WERI-Rb-1 (cell line): ENCODE data around the gene LY6G6D.

Experiments
- DNase-seq: peaks from one replicate; pipeline ENCODE4 v3.0.0-alpha.2; 2020
- H3K27ac ChIP-seq: fragments of 250-450 bp; sonication (Bioruptor Pico); 2 replicates; pipeline ENCODE4 v1.5.1; 2020; ENCODE audit warnings: mild to moderate bottlenecking, moderate library complexity
- H3K27me3 ChIP-seq: fragments of 250-450 bp; sonication (Bioruptor Pico); 2 replicates; pipeline ENCODE4 v1.5.1; 2021; ENCODE audit warnings: mild to moderate bottlenecking, low read depth, moderate library complexity; ENCODE audit not compliant: insufficient read depth, severe bottlenecking
- H3K36me3 ChIP-seq: fragments of 250-450 bp; sonication (Bioruptor Pico); 2 replicates; pipeline ENCODE4 v1.5.1; 2020; ENCODE audit warnings: mild to moderate bottlenecking, moderate library complexity
- H3K4me3 ChIP-seq: 2 replicates; pipeline ENCODE4 v1.5.1; 2011; ENCODE audit warnings: low read depth, mild to moderate bottlenecking, control low read depth, low read length
- H3K9me3 ChIP-seq: fragments of 250-450 bp; sonication (Bioruptor Pico); 2 replicates; pipeline ENCODE4 v1.5.1; 2021; ENCODE audit warnings: mild to moderate bottlenecking, moderate library complexity; ENCODE audit not compliant: severe bottlenecking
- TF ChIP-seq, protein P1 (sequence below): IDR thresholded peaks from 2 replicates; pipeline ENCODE4 v1.5.1; 2011; ENCODE audit warnings: low read depth, mild to moderate bottlenecking, control low read depth, inconsistent platforms, low read length

LY6G6D gene

DNA sequence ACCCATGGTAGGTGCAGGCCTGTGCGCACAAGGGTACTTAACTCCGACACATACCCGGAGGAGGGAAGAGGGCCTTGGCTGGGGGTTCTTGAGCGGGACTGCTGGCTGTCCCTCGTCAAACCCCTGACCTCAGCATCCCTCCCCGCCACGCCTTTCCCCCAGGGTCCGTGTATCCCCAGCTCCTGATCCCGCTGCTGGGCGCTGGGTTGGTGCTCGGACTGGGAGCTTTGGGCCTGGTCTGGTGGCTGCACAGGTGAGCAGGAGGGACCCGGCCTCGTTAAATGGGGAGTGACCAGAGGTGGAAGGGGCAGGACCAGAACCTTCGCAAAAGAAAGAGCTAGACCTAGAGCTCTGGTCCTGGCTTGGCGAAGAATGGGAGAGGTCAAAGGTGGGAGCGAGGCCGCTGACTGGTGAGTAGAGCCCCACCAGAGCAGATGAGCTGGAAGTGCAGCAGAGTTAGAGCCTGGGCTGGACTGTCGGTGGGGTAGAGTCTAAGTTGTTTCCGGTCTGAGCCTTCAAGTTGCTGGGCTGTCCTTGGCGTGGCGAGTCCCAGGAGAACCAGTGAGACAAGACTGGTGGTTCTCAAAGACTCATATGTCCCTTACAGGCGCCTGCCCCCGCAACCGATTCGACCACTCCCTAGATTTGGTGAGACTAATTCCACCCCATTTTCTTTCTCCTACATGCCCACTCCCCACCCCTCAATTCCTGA is 9.0 kb downstream of the LY6G6D start:
- peaks cover 29% of the 10 kb centered on the region for H3K36me3 ChIP-seq
- no peaks in the 10 kb centered on the region for H3K27me3 ChIP-seq
- TF ChIP-seq, protein P1, sequence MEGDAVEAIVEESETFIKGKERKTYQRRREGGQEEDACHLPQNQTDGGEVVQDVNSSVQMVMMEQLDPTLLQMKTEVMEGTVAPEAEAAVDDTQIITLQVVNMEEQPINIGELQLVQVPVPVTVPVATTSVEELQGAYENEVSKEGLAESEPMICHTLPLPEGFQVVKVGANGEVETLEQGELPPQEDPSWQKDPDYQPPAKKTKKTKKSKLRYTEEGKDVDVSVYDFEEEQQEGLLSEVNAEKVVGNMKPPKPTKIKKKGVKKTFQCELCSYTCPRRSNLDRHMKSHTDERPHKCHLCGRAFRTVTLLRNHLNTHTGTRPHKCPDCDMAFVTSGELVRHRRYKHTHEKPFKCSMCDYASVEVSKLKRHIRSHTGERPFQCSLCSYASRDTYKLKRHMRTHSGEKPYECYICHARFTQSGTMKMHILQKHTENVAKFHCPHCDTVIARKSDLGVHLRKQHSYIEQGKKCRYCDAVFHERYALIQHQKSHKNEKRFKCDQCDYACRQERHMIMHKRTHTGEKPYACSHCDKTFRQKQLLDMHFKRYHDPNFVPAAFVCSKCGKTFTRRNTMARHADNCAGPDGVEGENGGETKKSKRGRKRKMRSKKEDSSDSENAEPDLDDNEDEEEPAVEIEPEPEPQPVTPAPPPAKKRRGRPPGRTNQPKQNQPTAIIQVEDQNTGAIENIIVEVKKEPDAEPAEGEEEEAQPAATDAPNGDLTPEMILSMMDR: no peak
- no peak overlapping the region for H3K27ac ChIP-seq
- H3K9me3 ChIP-seq: no peaks in the 10 kb centered on the region
- no peak overlapping the region for H3K4me3 ChIP-seq
- DNase-seq: peak; percentile 9

DNA sequence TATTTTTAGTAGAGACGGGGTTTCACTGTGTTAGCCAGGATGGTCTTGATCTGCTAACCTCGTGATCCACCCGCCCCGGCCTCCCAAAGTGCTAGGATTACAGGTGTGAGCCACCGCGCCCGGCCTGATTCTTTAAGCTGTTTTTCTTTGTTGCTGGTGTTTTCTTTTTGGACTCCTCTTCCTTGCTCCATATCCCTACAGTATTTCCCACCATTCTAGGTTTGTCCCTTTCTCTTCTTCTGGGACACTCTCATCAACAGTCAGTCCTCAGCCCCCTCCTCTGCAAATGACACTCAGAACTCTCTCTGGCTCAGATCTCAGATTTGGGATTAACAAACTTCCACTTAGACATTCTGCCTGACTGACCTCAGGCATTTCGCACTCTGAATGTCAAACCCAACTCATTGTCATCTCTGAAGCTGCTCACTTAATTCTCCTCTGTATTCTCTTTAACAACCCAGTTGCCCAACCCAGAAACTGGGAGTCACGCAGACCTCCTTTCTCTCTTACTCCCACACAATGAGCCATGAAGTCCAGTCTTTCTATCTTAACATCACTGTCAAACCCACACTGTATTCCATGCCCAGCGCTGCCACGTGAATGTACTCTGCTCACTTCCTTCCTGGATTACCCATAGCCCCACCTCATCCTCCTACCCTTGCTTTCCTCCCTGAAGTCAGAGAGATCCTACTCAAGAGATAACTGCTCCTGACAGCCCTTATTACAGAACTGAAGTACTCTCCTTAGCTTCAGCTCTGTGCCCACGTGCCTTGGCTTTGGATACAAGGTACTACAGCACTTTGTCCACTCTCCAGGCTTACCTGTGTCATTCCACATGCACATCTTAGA is 10.6 kb downstream of the LY6G6D start:
- no peaks in the 10 kb centered on the region for H3K27me3 ChIP-seq
- H3K9me3 ChIP-seq: no peaks in the 10 kb centered on the region
- TF ChIP-seq, protein P1: no peak
- no peak for DNase-seq
- H3K36me3 ChIP-seq: peaks cover 30% of the 10 kb centered on the region
- no peak overlapping the region for H3K27ac ChIP-seq
- H3K4me3 ChIP-seq: no peak overlapping the region

DNA sequence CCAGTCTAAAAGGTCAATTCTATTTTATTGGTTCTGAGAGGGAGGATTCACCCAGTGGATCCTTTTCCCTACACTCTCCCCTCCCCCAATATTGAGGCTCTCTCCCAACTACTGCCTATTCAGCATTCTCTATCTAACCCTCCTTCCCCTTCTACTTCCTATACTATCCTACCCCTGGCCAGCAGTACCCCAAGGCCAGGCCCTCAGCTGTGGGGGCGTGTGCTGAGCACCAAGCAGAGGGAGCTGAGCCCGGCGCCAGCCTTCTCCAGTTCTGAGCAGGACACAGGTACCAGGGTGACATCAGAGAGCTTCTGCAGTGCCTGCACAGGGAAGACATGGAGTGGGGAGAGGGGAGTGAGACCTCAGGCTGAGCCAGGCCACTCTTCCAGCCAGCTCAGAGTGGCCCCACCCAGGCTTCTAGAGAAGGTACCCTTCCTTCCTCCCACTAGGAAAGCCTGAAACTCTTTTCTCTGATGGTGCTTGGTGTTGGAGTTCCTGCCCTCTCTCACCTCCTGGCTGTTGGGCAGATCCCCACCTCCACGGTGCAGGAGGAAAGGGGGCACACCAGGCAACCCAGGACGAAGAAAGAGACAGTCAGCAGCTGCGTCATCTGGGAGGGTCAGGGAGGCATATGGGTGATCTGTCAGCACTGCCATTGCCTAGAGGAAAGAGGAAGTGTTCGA is 12.0 kb downstream of the LY6G6D start:
- H3K4me3 ChIP-seq: no peak overlapping the region

DNA sequence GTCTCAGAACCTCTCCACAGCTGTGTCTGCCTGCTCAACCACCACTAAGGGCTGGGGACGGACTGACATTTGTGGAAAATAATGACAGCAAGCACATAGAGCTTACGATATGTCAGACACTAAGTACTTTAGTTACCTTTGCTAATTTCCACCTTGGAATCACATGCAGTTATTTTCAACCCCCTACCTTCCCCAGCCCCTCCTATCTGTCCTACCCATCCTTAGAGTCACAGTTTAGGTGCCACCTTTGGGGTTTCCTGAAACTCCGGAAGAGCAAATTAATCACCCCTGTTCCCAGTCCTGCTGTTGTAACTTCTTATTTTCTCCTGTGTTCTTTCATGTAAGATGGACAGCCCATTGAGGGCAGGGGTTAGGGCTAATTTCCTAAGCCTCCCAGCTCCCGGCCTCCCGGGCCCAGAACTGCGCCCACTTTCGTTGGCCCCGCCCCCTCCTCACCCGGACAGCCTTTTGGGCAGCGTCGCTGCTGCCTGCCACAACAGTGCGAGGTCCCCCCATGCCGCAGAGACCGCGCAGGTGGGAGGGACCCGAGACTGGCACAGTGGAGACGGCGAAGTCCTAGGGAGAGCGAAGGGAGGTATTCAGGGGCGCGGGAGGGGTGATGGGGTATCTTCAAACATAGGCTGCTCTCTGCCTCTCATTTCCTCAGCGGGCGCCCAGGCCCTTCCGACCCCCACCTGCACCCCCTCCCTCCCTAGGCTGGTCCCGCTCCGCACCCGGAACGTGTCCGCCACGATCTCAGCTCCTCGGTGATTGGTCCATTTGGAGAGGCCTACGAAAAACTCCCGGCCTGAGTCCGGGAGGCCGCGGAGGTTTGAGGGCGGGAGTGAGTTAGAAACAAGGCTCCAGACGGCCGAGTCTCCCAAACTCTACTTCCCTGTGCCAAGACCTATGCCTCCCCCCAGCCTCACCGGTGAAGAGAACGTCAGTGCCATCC is 12.8 kb downstream of the LY6G6D start:
- Histone ChIP-seq H3K27ac (no peak overlapping the region), H3K9me3 (no peaks in the 10 kb centered on the region), H3K4me3 (no peak overlapping the region), H3K36me3 (peaks cover 51% of the 10 kb centered on the region), H3K27me3 (no peaks in the 10 kb centered on the region)
- DNase-seq: no peak
- TF ChIP-seq, protein P1: no peak

More for the DNA sequence above, 12.0 kb downstream of the LY6G6D start:
- Histone ChIP-seq H3K9me3 (no peaks in the 10 kb centered on the region), H3K27me3 (no peaks in the 10 kb centered on the region), H3K36me3 (peaks cover 43% of the 10 kb centered on the region), H3K27ac (no peak overlapping the region)
- no peak for DNase-seq
- TF ChIP-seq, protein P1: no peak
